GM10266 (cell line): ENCODE measurements around the gene TP53AIP1.

ENCODE experiments used
- DNase-seq: peaks from one replicate; pipeline ENCODE4 v3.0.0; 2012; ENCODE audit errors: extremely low spot score
- CTCF ChIP-seq: IDR thresholded peaks from 2 replicates; pipeline ENCODE4 v1.5.1; 2012; ENCODE audit warnings: mild to moderate bottlenecking, low read depth; ENCODE audit not compliant: control insufficient read depth, insufficient read depth; ENCODE audit errors: missing control alignments

TP53AIP1 gene

GRCh38 chr11:128942817-128943427 lies at the start of gene TP53AIP1:
TSS of gene TP53AIP1 (minus strand) at chr11:128942871. CDS start at chr11:128937818, 5,053 bp downstream.
- TF ChIP-seq CTCF: no peak

GRCh38 chr11:128988242-128988970 lies 45.7 kb upstream of the TP53AIP1 start:
- no peak for DNase-seq
- no peak for TF ChIP-seq CTCF

More at GRCh38 chr11:128942817-128943427, at the start of gene TP53AIP1:
- no peak for DNase-seq

GRCh38 chr11:128985880-128986279 lies 43.2 kb upstream of the TP53AIP1 start:
- TF ChIP-seq CTCF: no peak
- no peak for DNase-seq

GRCh38 chr11:128983023-128983422 lies 40.4 kb upstream of the TP53AIP1 start:
- DNase-seq: no peak
- TF ChIP-seq CTCF: no peak

- no peak for DNase-seq
These were observed 38.6 kb upstream of the TP53AIP1 start for GRCh38 chr11:128981254-128981653.

GRCh38 chr11:128970598-128971190 lies 28.0 kb upstream of the TP53AIP1 start:
- no peak for TF ChIP-seq CTCF
- DNase-seq: no peak

More at GRCh38 chr11:128981254-128981653, 38.6 kb upstream of the TP53AIP1 start:
- TF ChIP-seq CTCF: no peak

- TF ChIP-seq CTCF: no peak
- no peak for DNase-seq
These were observed 26.2 kb upstream of the TP53AIP1 start for GRCh38 chr11:128968916-128969315.
